ENCODE measurements around the gene TMEM8B. TPM values are rescaled to one million over a fixed set of nuclear protein-coding genes. Genes with fewer than 3 reads are reported as not detected.

Gene TMEM8B
- total and polyA plus RNA-seq, 9 of the 15 experiments (the other 6 are each of a cell fraction or from before 2014, with no cell fraction given), result 0.01 to 2.2 (median 1.1) TPM

DNA sequence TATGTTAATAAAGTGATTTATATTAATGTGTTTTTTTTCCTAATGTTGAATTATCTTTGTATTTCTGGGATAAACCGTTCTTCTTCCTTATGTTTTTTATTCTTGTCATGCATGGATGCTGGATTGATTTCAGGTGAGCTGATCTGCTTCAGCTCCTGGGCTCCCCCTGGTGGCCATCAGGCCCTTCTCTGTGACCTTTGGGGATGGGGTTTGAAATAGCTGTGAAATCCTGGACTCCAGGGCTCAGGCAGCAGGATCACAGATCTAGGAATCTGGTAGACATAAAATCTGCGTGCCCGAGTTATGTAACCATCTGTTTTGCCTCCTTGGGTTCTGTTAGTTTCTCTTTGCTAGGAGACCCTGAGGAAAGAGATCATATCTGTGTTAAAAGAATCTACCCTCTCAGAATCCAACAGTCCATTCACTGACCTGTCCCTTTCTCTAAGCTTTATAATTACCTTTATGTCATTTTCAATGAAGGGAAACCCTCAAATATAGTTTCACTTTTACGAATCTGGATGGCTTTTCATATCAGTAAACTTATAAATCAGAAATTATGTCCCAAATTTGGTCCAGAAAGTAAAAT is 53.3 kb downstream of the TMEM8B start (continued):
- TF ChIP-seq, protein P1, sequence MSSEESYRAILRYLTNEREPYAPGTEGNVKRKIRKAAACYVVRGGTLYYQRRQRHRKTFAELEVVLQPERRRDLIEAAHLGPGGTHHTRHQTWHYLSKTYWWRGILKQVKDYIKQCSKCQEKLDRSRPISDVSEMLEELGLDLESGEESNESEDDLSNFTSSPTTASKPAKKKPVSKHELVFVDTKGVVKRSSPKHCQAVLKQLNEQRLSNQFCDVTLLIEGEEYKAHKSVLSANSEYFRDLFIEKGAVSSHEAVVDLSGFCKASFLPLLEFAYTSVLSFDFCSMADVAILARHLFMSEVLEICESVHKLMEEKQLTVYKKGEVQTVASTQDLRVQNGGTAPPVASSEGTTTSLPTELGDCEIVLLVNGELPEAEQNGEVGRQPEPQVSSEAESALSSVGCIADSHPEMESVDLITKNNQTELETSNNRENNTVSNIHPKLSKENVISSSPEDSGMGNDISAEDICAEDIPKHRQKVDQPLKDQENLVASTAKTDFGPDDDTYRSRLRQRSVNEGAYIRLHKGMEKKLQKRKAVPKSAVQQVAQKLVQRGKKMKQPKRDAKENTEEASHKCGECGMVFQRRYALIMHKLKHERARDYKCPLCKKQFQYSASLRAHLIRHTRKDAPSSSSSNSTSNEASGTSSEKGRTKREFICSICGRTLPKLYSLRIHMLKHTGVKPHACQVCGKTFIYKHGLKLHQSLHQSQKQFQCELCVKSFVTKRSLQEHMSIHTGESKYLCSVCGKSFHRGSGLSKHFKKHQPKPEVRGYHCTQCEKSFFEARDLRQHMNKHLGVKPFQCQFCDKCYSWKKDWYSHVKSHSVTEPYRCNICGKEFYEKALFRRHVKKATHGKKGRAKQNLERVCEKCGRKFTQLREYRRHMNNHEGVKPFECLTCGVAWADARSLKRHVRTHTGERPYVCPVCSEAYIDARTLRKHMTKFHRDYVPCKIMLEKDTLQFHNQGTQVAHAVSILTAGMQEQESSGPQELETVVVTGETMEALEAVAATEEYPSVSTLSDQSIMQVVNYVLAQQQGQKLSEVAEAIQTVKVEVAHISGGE (CRISPR knock-in tag; IDR thresholded peaks at IDR 0.05), result no peak
- TF ChIP-seq, protein P2, sequence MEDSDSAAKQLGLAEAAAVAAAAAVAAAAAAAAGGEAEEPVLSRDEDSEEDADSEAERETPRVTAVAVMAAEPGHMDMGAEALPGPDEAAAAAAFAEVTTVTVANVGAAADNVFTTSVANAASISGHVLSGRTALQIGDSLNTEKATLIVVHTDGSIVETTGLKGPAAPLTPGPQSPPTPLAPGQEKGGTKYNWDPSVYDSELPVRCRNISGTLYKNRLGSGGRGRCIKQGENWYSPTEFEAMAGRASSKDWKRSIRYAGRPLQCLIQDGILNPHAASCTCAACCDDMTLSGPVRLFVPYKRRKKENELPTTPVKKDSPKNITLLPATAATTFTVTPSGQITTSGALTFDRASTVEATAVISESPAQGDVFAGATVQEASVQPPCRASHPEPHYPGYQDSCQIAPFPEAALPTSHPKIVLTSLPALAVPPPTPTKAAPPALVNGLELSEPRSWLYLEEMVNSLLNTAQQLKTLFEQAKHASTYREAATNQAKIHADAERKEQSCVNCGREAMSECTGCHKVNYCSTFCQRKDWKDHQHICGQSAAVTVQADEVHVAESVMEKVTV (CRISPR knock-in tag; IDR thresholded peaks at IDR 0.05), result peak; percentile 60; the same call in 1 of the 2 replicates
- TF ChIP-seq FOSL1 (tag; conservative IDR thresholded peaks at IDR 0.05) (no peak), WHSC1 (IDR thresholded peaks at IDR 0.05; ENCODE audit: low read length) (no peak), ARID2 (IDR thresholded peaks at IDR 0.05) (0 out of 2 replicates have a peak, but pooled peaks have one; percentile 19), KLF16 (IDR thresholded peaks at IDR 0.05) (peak; percentile 43; the same call in 1 of the 2 replicates), SMC3 (conservative IDR thresholded peaks at IDR 0.05; ENCODE audit: insufficient read depth, low read depth, low read length) (peak; percentile 87), SMARCA5 (IDR thresholded peaks at IDR 0.05) (no peak), JUND (IDR thresholded peaks at IDR 0.05; ENCODE audit: borderline replicate concordance, low read depth, low read length) (0 out of 2 replicates have a peak, but pooled peaks have one; percentile 19), JUND (tag; IDR thresholded peaks at IDR 0.05; ENCODE audit: borderline replicate concordance, low read depth, low read length) (no peak), NR2C1 (IDR thresholded peaks at IDR 0.05) (no peak), NR2C1 (tag; IDR thresholded peaks at IDR 0.05) (0 out of 2 replicates have a peak, but pooled peaks have one; percentile 16), MYC (IDR thresholded peaks at IDR 0.05; ENCODE audit: low read depth, low read length) (no peak), MYC (CRISPR knock-in tag; IDR thresholded peaks at IDR 0.05; ENCODE audit: borderline replicate concordance, low read depth) (no peak), BMI1 (IDR thresholded peaks at IDR 0.05; ENCODE audit: low read length) (0 out of 2 replicates have a peak, but pooled peaks have one; percentile 45)
